22Rv1 (cell line): ENCODE results near the gene MSRB2.

Source experiments
- CTCF ChIP-seq: fragments of 450-650 bp; IDR thresholded peaks from 2 replicates; pipeline ENCODE4 v1.5.1; 2017; ENCODE audit warnings: mild to moderate bottlenecking
- ZFX ChIP-seq: fragments of 450-650 bp; IDR thresholded peaks from 2 replicates; pipeline ENCODE4 v1.6.1; 2017; ENCODE audit warnings: antibody characterized with exemption, borderline replicate concordance

DNA sequence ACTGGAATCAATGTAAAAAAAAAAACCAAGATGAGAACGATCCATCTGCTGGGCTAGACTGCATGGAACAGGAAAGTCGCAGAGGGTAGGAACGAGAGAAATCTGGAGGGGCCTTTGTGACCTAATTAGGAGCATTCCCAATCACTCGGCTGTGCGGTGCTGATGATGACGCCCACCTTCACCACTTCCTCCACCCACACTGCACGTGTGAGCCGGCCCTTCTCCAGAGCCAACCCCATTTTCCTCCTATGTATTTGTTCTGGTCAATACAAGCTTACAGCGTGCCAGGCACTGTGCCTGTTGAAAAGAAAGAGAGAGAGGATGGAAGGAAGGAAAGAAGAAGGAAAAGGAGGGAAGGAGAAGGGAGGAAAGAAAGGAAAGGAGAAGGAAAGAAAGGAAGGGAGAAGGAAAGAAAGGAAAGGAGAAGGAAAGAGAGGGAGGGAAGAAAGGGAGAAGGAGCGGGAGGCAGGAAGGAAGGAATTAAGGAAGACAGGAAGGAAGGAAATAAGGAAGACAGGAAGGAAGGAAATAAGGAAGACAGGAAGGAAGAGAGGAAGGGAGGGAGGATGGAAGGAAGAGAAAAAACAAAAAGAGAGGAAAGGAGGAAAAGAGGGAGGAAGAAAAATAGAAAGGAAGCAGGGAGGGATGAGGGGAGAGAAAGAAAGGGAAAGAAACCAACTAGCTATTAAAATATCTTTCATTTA is 61.2 kb downstream of the MSRB2 start:
- TF ChIP-seq CTCF, result no peak
- no peak for TF ChIP-seq ZFX
